Mesendoderm (in vitro differentiated cells): ENCODE measurements around the gene GLI3.

Source experiments
- DNase-seq: peaks from one replicate; pipeline ENCODE4 v3.0.0; 2013
- H2AK5ac ChIP-seq: 2 replicates; pipeline ENCODE4 v1.6.1; 2013; ENCODE audit warnings: low read length, inconsistent platforms
- H2BK120ac ChIP-seq: 2 replicates; pipeline ENCODE4 v1.6.1; 2013; ENCODE audit warnings: low read depth, mild to moderate bottlenecking, low read length, moderate library complexity, mixed read lengths
- H2BK15ac ChIP-seq: replicated peaks from 2 replicates; pipeline ENCODE4 v1.6.1; 2013; ENCODE audit warnings: low read depth, mild to moderate bottlenecking, moderate library complexity
- H2BK5ac ChIP-seq: 2 replicates; pipeline ENCODE4 v1.6.1; 2013; ENCODE audit warnings: low read length, inconsistent platforms
- H3K18ac ChIP-seq: 2 replicates; pipeline ENCODE4 v1.6.1; 2013; ENCODE audit warnings: mild to moderate bottlenecking, low read length, mixed read lengths
- H3K23ac ChIP-seq: one replicate; pipeline ENCODE4 v1.6.1; 2013; ENCODE audit warnings: low read length
- H3K27ac ChIP-seq: 2 replicates; pipeline ENCODE4 v1.5.1; 2013; ENCODE audit warnings: low read depth, mild to moderate bottlenecking, inconsistent platforms, low read length, moderate library complexity
- H3K27me3 ChIP-seq: 2 replicates; pipeline ENCODE4 v1.6.1; 2013; ENCODE audit warnings: low read length, control low read depth, mild to moderate bottlenecking, inconsistent platforms; ENCODE audit not compliant: insufficient read depth, poor library complexity
- H3K36me3 ChIP-seq: 2 replicates; pipeline ENCODE4 v1.6.1; 2013; ENCODE audit warnings: low read length, inconsistent platforms; ENCODE audit not compliant: control insufficient read depth, insufficient read depth
- H3K4ac ChIP-seq: one replicate; pipeline ENCODE4 v1.6.1; 2013; ENCODE audit warnings: low read depth, mild to moderate bottlenecking, low read length, moderate library complexity
- H3K4me1 ChIP-seq: 2 replicates; pipeline ENCODE4 v1.6.1; 2013; ENCODE audit warnings: low read depth, low read length, inconsistent platforms; ENCODE audit not compliant: control insufficient read depth
- H3K4me2 ChIP-seq: 2 replicates; pipeline ENCODE4 v1.6.1; 2013; ENCODE audit warnings: low read length
- H3K4me3 ChIP-seq: 2 replicates; pipeline ENCODE4 v1.5.1; 2013; ENCODE audit warnings: mild to moderate bottlenecking, low read length
- H3K56ac ChIP-seq: one replicate; pipeline ENCODE4 v1.6.1; 2013; ENCODE audit warnings: low read length
- H3K79me1 ChIP-seq: 2 replicates; pipeline ENCODE4 v1.6.1; 2013; ENCODE audit warnings: low read length, inconsistent platforms
- H3K79me2 ChIP-seq: 2 replicates; pipeline ENCODE4 v1.6.1; 2013; ENCODE audit warnings: mild to moderate bottlenecking, low read length; ENCODE audit not compliant: control insufficient read depth, insufficient read depth
- H3K9ac ChIP-seq: 2 replicates; pipeline ENCODE4 v1.6.1; 2013; ENCODE audit warnings: low read length, inconsistent platforms
- H4K5ac ChIP-seq: one replicate; pipeline ENCODE4 v1.6.1; 2013; ENCODE audit warnings: low read length
- H4K8ac ChIP-seq: one replicate; pipeline ENCODE4 v1.6.1; 2013; ENCODE audit warnings: low read depth, mild to moderate bottlenecking, control low read depth, low read length, moderate library complexity
- WGBS: extraction: QIAGEN DNeasy Blood & Tissue Kit; methylation state at CpG from one replicate; pipeline ENCODE4 v1.1.7; 2013; ENCODE audit warnings: low lambda C conversion rate, missing lambda C conversion rate; ENCODE audit not compliant: insufficient coverage; ENCODE audit errors: extremely low coverage; 5-methylcytosine and 5-hydroxymethylcytosine counted together

GLI3 gene

DNA sequence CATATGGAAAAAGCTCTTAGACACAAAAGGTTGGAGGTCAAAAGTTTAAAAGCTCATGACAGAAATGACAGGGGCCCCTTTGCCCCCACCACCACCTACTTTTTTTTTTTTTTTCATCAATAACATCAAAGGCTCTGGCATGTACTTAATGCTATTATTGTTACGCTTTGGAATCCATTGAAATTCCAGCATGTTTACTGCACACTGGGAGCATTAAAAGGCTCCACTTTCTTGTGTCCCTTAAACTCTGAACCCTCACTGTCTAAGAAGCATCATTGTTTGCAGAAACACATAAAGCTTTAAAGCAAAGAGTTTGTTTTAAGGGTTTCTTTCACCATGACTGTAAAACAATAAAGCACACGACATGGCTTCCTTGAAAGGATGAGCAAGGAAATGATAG is 149.4 kb downstream of the GLI3 start:
- no peak overlapping the region for H3K9ac ChIP-seq
- H2BK120ac ChIP-seq, result no peak overlapping the region
- no peak overlapping the region for H3K4ac ChIP-seq
- H2BK5ac ChIP-seq, result no peak overlapping the region
- peaks cover 6% of the 10 kb centered on the region for H3K4me1 ChIP-seq
- no peak overlapping the region for H3K56ac ChIP-seq
- no peak overlapping the region for H2AK5ac ChIP-seq
- no peak for DNase-seq
- H3K23ac ChIP-seq, result no peak overlapping the region
- no peak overlapping the region for H4K8ac ChIP-seq
- no peak overlapping the region for H3K4me2 ChIP-seq
- no peak overlapping the region for H2BK15ac ChIP-seq
- no peak overlapping the region for H3K4me3 ChIP-seq
- H3K79me2 ChIP-seq, result no peaks in the 10 kb centered on the region
- H3K27me3 ChIP-seq, result peaks cover 4% of the 10 kb centered on the region
- H4K5ac ChIP-seq, result no peak overlapping the region
- no CpG with 5 or more reads among the region's 2 CpGs for WGBS
- no peaks in the 10 kb centered on the region for H3K36me3 ChIP-seq
- no peaks in the 10 kb centered on the region for H3K79me1 ChIP-seq
- H3K18ac ChIP-seq, result no peak overlapping the region
- H3K27ac ChIP-seq, result no peak overlapping the region

DNA sequence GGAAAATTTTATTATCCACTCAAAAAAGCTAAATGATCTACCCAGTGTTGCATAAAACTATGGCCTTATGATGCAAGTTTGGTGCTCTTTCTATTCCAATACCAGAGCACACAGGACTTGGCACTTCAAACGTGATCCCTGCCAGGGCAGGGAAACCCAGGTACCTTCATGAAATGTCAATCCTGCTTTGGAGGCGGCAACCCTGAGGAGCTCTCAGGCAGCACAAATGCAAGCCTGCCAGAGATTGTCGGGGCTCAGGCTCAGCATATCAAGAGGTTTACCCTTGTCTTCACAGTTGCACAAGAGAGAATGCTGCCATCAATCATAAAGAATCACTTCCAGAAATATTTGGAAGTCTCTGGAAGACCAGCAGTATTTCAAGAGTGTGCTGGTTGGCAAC is 151.5 kb downstream of the GLI3 start:
- H2BK120ac ChIP-seq, result no peak overlapping the region
- no peak for DNase-seq
- no peak overlapping the region for H3K9ac ChIP-seq
- H2BK15ac ChIP-seq, result no peak overlapping the region
- H3K36me3 ChIP-seq, result no peaks in the 10 kb centered on the region
- no peaks in the 10 kb centered on the region for H3K4me1 ChIP-seq
- H3K79me2 ChIP-seq, result no peaks in the 10 kb centered on the region
- H3K18ac ChIP-seq, result no peak overlapping the region
- H3K4ac ChIP-seq, result no peak overlapping the region
- H3K56ac ChIP-seq, result no peak overlapping the region
- H2AK5ac ChIP-seq, result no peak overlapping the region
- H4K8ac ChIP-seq, result no peak overlapping the region
- no peaks in the 10 kb centered on the region for H3K79me1 ChIP-seq
- no CpG with 5 or more reads among the region's 3 CpGs for WGBS
- no peak overlapping the region for H3K23ac ChIP-seq
- H3K4me2 ChIP-seq, result no peak overlapping the region
- H4K5ac ChIP-seq, result no peak overlapping the region
- H3K27ac ChIP-seq, result no peak overlapping the region
- H3K27me3 ChIP-seq, result peaks cover 4% of the 10 kb centered on the region
- H3K4me3 ChIP-seq, result no peak overlapping the region
- H2BK5ac ChIP-seq, result no peak overlapping the region

DNA sequence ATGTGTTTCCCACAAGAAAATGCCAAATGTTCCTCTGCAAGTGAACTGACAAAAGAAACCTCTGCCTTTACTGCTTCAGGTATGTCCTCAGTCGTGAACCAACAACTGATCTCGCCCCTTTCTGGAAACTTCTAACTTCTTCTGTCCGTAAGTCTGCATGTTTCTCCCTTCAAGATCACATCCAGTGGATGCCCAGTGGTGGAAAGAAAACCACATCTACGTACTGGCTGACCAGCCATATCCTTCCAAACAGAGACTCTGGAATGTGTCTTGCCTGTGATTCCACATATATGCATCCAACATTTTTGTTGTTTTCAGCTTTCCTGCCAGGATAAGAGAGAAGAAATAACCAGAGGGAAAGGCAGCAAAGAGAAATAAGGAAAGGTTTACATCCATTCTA is 152.7 kb downstream of the GLI3 start:
- Histone ChIP-seq H3K79me1 (no peaks in the 10 kb centered on the region), H3K4me3 (no peak overlapping the region), H3K56ac (no peak overlapping the region), H3K9ac (no peak overlapping the region), H2BK120ac (no peak overlapping the region), H4K5ac (no peak overlapping the region), H3K4me2 (no peak overlapping the region), H3K27me3 (peaks cover 4% of the 10 kb centered on the region), H3K4me1 (no peaks in the 10 kb centered on the region), H3K79me2 (no peaks in the 10 kb centered on the region), H4K8ac (no peak overlapping the region), H3K23ac (no peak overlapping the region), H3K27ac (no peak overlapping the region), H3K4ac (no peak overlapping the region), H3K18ac (no peak overlapping the region), H2AK5ac (no peak overlapping the region), H2BK15ac (no peak overlapping the region), H3K36me3 (no peaks in the 10 kb centered on the region), H2BK5ac (no peak overlapping the region)
- no peak for DNase-seq
- no CpG with 5 or more reads among the region's 4 CpGs for WGBS

DNA sequence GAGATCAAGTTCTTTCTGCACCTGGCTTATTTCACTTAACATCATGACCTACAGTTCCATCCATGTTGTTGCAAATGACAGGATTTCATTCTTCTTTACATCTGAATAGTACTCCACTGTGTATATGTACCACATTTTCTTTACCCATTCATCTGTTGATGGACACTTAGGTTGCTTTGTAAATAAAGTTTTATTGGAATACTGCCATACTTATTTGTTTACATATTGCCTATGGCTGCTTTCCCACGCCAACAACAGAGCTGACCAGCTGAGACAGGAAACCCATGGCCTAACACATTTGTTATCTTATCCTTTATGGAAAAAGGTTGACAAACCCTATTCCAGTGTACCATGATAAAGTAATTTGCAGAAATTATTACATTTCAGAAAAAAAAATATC is 153.7 kb downstream of the GLI3 start:
- Histone ChIP-seq H3K4me1 (no peaks in the 10 kb centered on the region), H3K4me2 (no peak overlapping the region), H4K5ac (no peak overlapping the region), H3K4me3 (no peak overlapping the region), H2BK120ac (no peak overlapping the region), H3K36me3 (no peaks in the 10 kb centered on the region), H2BK5ac (no peak overlapping the region), H3K56ac (no peak overlapping the region), H4K8ac (no peak overlapping the region), H3K79me2 (no peaks in the 10 kb centered on the region), H3K9ac (no peak overlapping the region), H3K79me1 (no peaks in the 10 kb centered on the region), H3K27ac (no peak overlapping the region), H2BK15ac (no peak overlapping the region), H3K18ac (no peak overlapping the region), H3K4ac (no peak overlapping the region), H3K27me3 (no peaks in the 10 kb centered on the region), H3K23ac (no peak overlapping the region), H2AK5ac (no peak overlapping the region)
- no CpG with 5 or more reads among the region's 1 CpG for WGBS
- no peak for DNase-seq

DNA sequence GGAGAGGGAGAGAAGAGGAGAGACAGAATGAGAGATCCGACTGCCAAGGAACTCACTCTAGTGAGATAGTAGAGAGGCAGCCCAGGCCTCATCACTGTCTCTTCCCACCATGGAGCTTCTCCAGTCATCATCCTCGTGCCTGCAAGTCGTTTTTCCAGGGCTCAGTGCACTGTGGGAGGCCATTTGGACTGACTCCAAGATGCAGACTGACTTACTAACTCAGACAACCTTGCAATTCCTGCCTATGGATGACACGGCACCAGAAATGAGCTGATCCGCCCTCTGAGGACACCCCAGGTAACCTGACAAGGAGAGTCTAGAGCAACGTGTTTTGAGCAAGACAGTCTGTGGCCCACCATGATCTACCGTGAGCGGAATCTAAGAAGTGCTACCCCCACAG is 154.9 kb downstream of the GLI3 start:
- WGBS, result no CpG with 5 or more reads among the region's 8 CpGs
- no peak overlapping the region for H3K27ac ChIP-seq

DNA sequence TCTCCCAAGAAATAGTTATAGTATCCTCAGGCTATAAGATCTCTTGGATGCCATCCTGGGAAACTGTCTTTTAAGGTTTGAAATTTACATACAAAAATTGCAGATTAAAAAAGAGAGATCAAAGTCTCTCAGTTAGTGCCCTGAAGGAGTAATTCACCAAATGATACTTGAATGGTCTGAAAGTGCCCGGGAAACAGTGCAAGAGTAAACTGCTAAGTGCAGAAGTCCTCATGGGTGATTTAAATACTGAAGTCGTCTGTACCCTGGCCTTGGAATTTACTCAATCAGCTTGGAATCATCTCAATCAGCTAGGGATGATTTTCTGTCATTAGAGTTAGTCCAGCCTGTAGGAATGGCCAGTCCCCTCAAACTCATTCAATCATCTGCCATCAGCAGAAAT is 155.3 kb downstream of the GLI3 start:
- no peaks in the 10 kb centered on the region for H3K79me2 ChIP-seq
- H3K79me1 ChIP-seq, result no peaks in the 10 kb centered on the region
- H3K9ac ChIP-seq, result no peak overlapping the region
- H3K4me3 ChIP-seq, result no peak overlapping the region
- H3K4ac ChIP-seq, result no peak overlapping the region
- H4K5ac ChIP-seq, result no peak overlapping the region
- H3K4me1 ChIP-seq, result no peaks in the 10 kb centered on the region
- H3K27me3 ChIP-seq, result no peaks in the 10 kb centered on the region
- no peak overlapping the region for H2BK15ac ChIP-seq
- no peak for DNase-seq
- no peak overlapping the region for H3K23ac ChIP-seq
- no CpG with 5 or more reads among the region's 2 CpGs for WGBS
- no peak overlapping the region for H3K4me2 ChIP-seq
- no peak overlapping the region for H4K8ac ChIP-seq
- H3K56ac ChIP-seq, result no peak overlapping the region
- no peak overlapping the region for H2BK120ac ChIP-seq
- H3K18ac ChIP-seq, result no peak overlapping the region
- no peak overlapping the region for H2BK5ac ChIP-seq
- H3K27ac ChIP-seq, result no peak overlapping the region
- H3K36me3 ChIP-seq, result no peaks in the 10 kb centered on the region
- no peak overlapping the region for H2AK5ac ChIP-seq

More for the DNA sequence above, 154.9 kb downstream of the GLI3 start:
- H3K18ac ChIP-seq, result no peak overlapping the region
- H3K4me3 ChIP-seq, result no peak overlapping the region
- H2BK15ac ChIP-seq, result no peak overlapping the region
- no peak overlapping the region for H3K9ac ChIP-seq
- H4K8ac ChIP-seq, result no peak overlapping the region
- no peak overlapping the region for H2BK5ac ChIP-seq
- no peak overlapping the region for H3K4ac ChIP-seq
- H3K27me3 ChIP-seq, result no peaks in the 10 kb centered on the region
- no peak overlapping the region for H2BK120ac ChIP-seq
- H3K79me1 ChIP-seq, result no peaks in the 10 kb centered on the region
- no peaks in the 10 kb centered on the region for H3K79me2 ChIP-seq
- H3K4me1 ChIP-seq, result no peaks in the 10 kb centered on the region
- H3K36me3 ChIP-seq, result no peaks in the 10 kb centered on the region
- H3K23ac ChIP-seq, result no peak overlapping the region
- H3K4me2 ChIP-seq, result no peak overlapping the region
- no peak overlapping the region for H4K5ac ChIP-seq
- no peak for DNase-seq
- peak overlapping the region; percentile 12 for H3K56ac ChIP-seq
- H2AK5ac ChIP-seq, result no peak overlapping the region
